K562 (cell line): ENCODE data around the gene ZFAND2B. TPM values are rescaled to one million over a fixed set of nuclear protein-coding genes. Genes with fewer than 3 reads are reported as not detected.
A peak's percentile ranks its signal among the peaks of the same experiment; 100 is the strongest.

Experiments
- AFF1 ChIP-seq, 2 experiments: fragments of 450-650 bp; IDR thresholded peaks; 2 replicates each; pipeline ENCODE4 v1.6.1; 2018; ENCODE audit warnings: mild to moderate bottlenecking in 2 of 2, low read depth in 1 of 2; ENCODE audit not compliant: partially characterized antibody in 2 of 2
- ATF1 ChIP-seq, 2 experiments: fragments of 450-650 bp in 1 of 2; IDR thresholded peaks; 2 replicates each; pipeline ENCODE4 v1.6.1; 2016; ENCODE audit warnings: missing compliant biosample characterization in 1 of 2, missing genetic modification characterization in 1 of 2
- ATF7 ChIP-seq: fragments of 450-650 bp; IDR thresholded peaks from 2 replicates; pipeline ENCODE4 v1.7.1; 2014; ENCODE audit warnings: mild to moderate bottlenecking, moderate library complexity
- BHLHE40 ChIP-seq: IDR thresholded peaks from 2 replicates; pipeline ENCODE4 v1.6.1; 2011; ENCODE audit warnings: low read length, improper control_type of control experiment
- E2F4 ChIP-seq: sonication (generic); formaldehyde crosslinking; IDR thresholded peaks from 2 replicates; pipeline ENCODE4 v1.8.0; 2022; ENCODE audit warnings: mild to moderate bottlenecking, low read depth, missing genetic modification reagents
- GABPA ChIP-seq: fragments of 200-800 bp; sonication (Bioruptor generic); conservative IDR thresholded peaks from 2 replicates; pipeline ENCODE4 v1.6.1; 2016; ENCODE audit warnings: low read depth, missing genetic modification characterization, missing compliant biosample characterization
- KLF1 ChIP-seq: fragments of 450-650 bp; IDR thresholded peaks from 2 replicates; pipeline ENCODE4 v1.6.1; 2016; ENCODE audit warnings: missing genetic modification characterization, missing compliant biosample characterization
- MAX ChIP-seq: sonication (generic); formaldehyde crosslinking; IDR thresholded peaks from 2 replicates; pipeline ENCODE4 v1.9.0; 2022; ENCODE audit warnings: mild to moderate bottlenecking, missing genetic modification reagents
- MBD2 ChIP-seq: sonication (generic); IDR thresholded peaks from 2 replicates; pipeline ENCODE4 v1.6.1; 2016; ENCODE audit warnings: low read depth, borderline replicate concordance
- PHF20 ChIP-seq: fragments of 450-650 bp; IDR thresholded peaks from 2 replicates; pipeline ENCODE4 v1.6.1; 2018; ENCODE audit not compliant: partially characterized antibody
- PKNOX1 ChIP-seq: fragments of 450-650 bp; IDR thresholded peaks from 2 replicates; pipeline ENCODE4 v1.6.1; 2016
- POLR2A ChIP-seq: fragments of 450-650 bp; conservative IDR thresholded peaks from 2 replicates; pipeline ENCODE4 v1.6.1; 2016
- PRDM10 ChIP-seq: fragments of 450-650 bp; IDR thresholded peaks from 2 replicates; pipeline ENCODE4 v1.6.1; 2018; ENCODE audit not compliant: partially characterized antibody
- SPI1 ChIP-seq: IDR thresholded peaks from 2 replicates; pipeline ENCODE4 v1.6.1; 2011; ENCODE audit warnings: low read depth, low read length, control low read depth, borderline replicate concordance
- TCF3 ChIP-seq: sonication (generic); formaldehyde crosslinking; IDR thresholded peaks from 2 replicates; pipeline ENCODE4 v1.4.0; 2020; ENCODE audit warnings: mild to moderate bottlenecking, missing genetic modification reagents
- XRCC5 ChIP-seq: fragments of 200-400 bp; formaldehyde crosslinking; IDR thresholded peaks from 2 replicates; pipeline ENCODE4 v1.6.1; 2017; ENCODE audit warnings: low read depth, mild to moderate bottlenecking, low read length
- ZNF282 ChIP-seq: sonication (generic); formaldehyde crosslinking; IDR thresholded peaks from 2 replicates; pipeline ENCODE4 v1.8.1; 2023; ENCODE audit warnings: missing genetic modification reagents
- polyA plus RNA-seq, 8 experiments: library from polyadenylated mRNA; depleted of rRNA in 4 of 8; stranded (reverse) in 5 of 8; unstranded in 3 of 8; fragments of >200 nt; fragmentation: Nextera tagmentation in 2 of 8; fragmentation: Illumina TruSeq in 1 of 8; extraction: Ambion mirVana in 2 of 8; extraction: Trizol in 1 of 8; gene quantifications; 2 replicates each; pipeline versions ENCODE4 v1.2.1 to v1.2.3, GENCODE V29; 2011 to 2014; ENCODE audit warnings: inconsistent platforms in 1 of 8, missing spikeins in 1 of 8
- total RNA-seq, 7 experiments: library from RNA; depleted of rRNA in 6 of 7; stranded (reverse); fragments of >200 nt in 6 of 7; fragmentation: Illumina TruSeq in 2 of 7; extraction: Trizol in 2 of 7; gene quantifications; 2 replicates each; pipeline versions ENCODE4 v1.2.1 to v1.2.3, GENCODE V29; 2011 to 2021; ENCODE audit warnings: low replicate concordance in 1 of 7

ZFAND2B gene
- total and polyA plus RNA-seq, 9 of the 15 experiments (the other 6 are each of a cell fraction or from before 2014, with no cell fraction given): 9.9 to 33.3 (median 26.1) TPM

- TF ChIP-seq AFF1 (IDR thresholded peaks at IDR 0.05; ENCODE audit: low read depth in 1 of 2, partially characterized antibody in 2 of 2): no peak
- peak; percentile 64; the same call in 1 of the 2 replicates for TF ChIP-seq SPI1
- 0 out of 2 replicates have a peak, but pooled peaks have one; percentile 15 for TF ChIP-seq XRCC5
- peak; percentile 4 for TF ChIP-seq PRDM10
- peak; percentile 30; the same call in 1 of the 2 replicates for TF ChIP-seq KLF1
- TF ChIP-seq GABPA (tag): peak; percentile 90
- TF ChIP-seq PHF20: peak; percentile 40
- peak; percentile 29; the same call in 1 of the 2 replicates for TF ChIP-seq ATF7
- TF ChIP-seq POLR2A: peak; percentile 76
- 0 out of 2 replicates have a peak, but pooled peaks have one; percentile 61 for TF ChIP-seq E2F4 (CRISPR knock-in tag)
- peak; percentile 92; the same call in 1 of the 2 replicates for TF ChIP-seq ZNF282 (CRISPR knock-in tag)
- TF ChIP-seq MBD2: 0 out of 2 replicates have a peak, but pooled peaks have one; percentile 57
- 0 out of 2 replicates have a peak, but pooled peaks have one; percentile 18 for TF ChIP-seq BHLHE40
- TF ChIP-seq PKNOX1: no peak
- peak; percentile 13; the same call in 1 of the 2 replicates for TF ChIP-seq TCF3
- peak; percentile 63 for TF ChIP-seq MAX (CRISPR knock-in tag)
- TF ChIP-seq ATF1 (CRISPR knock-in tag; IDR thresholded peaks at IDR 0.05): no peak
- TF ChIP-seq ATF1 (tag; IDR thresholded peaks at IDR 0.05): peak; percentile 53
Observed at GRCh38 chr2:219176818-219177551, 29.6 kb upstream of the ZFAND2B start, which contains the start of gene CNPPD1 (continued).
